Kidney (tissue), 14 donors: ENCODE results near the gene TXNRD1. TPM values are rescaled to one million over a fixed set of nuclear protein-coding genes. Genes with fewer than 3 reads are reported as not detected.

Source experiments
- DNase-seq, 5 donors: peaks; one replicate each; pipeline ENCODE4 v3.0.0-alpha.2; 2013 to 2020
- FAIRE-seq: peaks from 2 replicates; lab custom pipeline; 2012; peaks lifted over from hg19 to GRCh38; lab: Jason Lieb, UNC
- H3K27ac ChIP-seq, 2 donors: one replicate each; pipeline ENCODE4 v1.7.0; 2013; ENCODE audit warnings: low read depth in 2 of 2, low read length in 2 of 2, inconsistent platforms in 1 of 2
- H3K27me3 ChIP-seq: one replicate; pipeline ENCODE4 v1.7.1; 2013; ENCODE audit warnings: low read length, inconsistent platforms; ENCODE audit not compliant: control insufficient read depth, insufficient read depth
- H3K36me3 ChIP-seq, 3 donors: one replicate each; pipeline versions ENCODE4 v1.7.0 to v1.7.1; 2013; ENCODE audit warnings: low read length in 3 of 3, control low read depth in 1 of 3, inconsistent platforms in 1 of 3; ENCODE audit not compliant: insufficient read depth in 3 of 3, control insufficient read depth in 2 of 3
- H3K4me1 ChIP-seq, 3 donors: one replicate each; pipeline versions ENCODE4 v1.7.0 to v1.7.1; 2013; ENCODE audit warnings: low read length in 3 of 3, inconsistent platforms in 1 of 3, low read depth in 1 of 3; ENCODE audit not compliant: control insufficient read depth in 2 of 3, insufficient read depth in 2 of 3
- H3K4me3 ChIP-seq, 3 donors: one replicate each; pipeline versions ENCODE4 v1.7.0 to v1.8.1; 2013; ENCODE audit warnings: low read length in 3 of 3, control low read depth in 1 of 3, inconsistent platforms in 1 of 3
- H3K9ac ChIP-seq, 3 donors: one replicate each; pipeline versions ENCODE4 v1.7.0 to v1.7.1; 2013; ENCODE audit warnings: low read length in 3 of 3, control low read depth in 1 of 3, inconsistent platforms in 1 of 3
- H3K9me3 ChIP-seq, 3 donors: one replicate each; pipeline versions ENCODE4 v1.7.0 to v1.7.1; 2013; ENCODE audit warnings: low read length in 3 of 3, control low read depth in 1 of 3, inconsistent platforms in 1 of 3; ENCODE audit not compliant: control insufficient read depth in 2 of 3, insufficient read depth in 1 of 3
- CTCF ChIP-seq: IDR thresholded peaks from 3 replicates; pipeline ENCODE4 v1.5.1; 2012; ENCODE audit warnings: mild to moderate bottlenecking, moderate library complexity, borderline replicate concordance; ENCODE audit not compliant: insufficient read depth; ENCODE audit errors: extremely low read depth
- intact Hi-C: fragments of 100-400 bp; cut with DNase I; formaldehyde crosslinking; loops from one replicate; pipeline ENCODE4 v1.11.1; 2022
- polyA plus RNA-seq: library from polyadenylated mRNA; stranded (reverse); fragments of 350-450 nt; fragmentation: Illumina TruSeq; extraction: RNeasy Lipid Tissue Mini Kit (QIAGEN cat#74804); gene quantifications from one replicate; pipeline ENCODE4 v1.2.3, GENCODE V29; 2014; ENCODE audit warnings: low read depth, low replicate concordance; ENCODE audit not compliant: insufficient read depth
- total RNA-seq: library from RNA; stranded (reverse); fragmentation: NEBNext Ultra II Directional; extraction: Animal tissue kit (Norgen Biotek cat#: 25700); gene quantifications from one replicate; pipeline ENCODE4 v1.2.1, GENCODE V29; 2021
- donor health status: control.
- donor health status: control.
- donor health status: control.
- donor health status: control.
- donor health status: control.
- donor health status: DM: yes; HTN: yes; CAD: no.
- donor health status: Normal renal cell carcinoma (clear cell type).

Gene TXNRD1
- total and polyA plus RNA-seq, 2 donors from 2014 or later: 45.0 to 73.2 TPM

GRCh38 chr12:104167519-104168458, 47.8 kb upstream of the TXNRD1 start:
- no peak overlapping the region for H3K27ac ChIP-seq
- no peak overlapping the region for H3K4me3 ChIP-seq
- TF ChIP-seq CTCF: no peak
- DNase-seq (no peak), FAIRE-seq (no peak)
- no peaks in the 10 kb centered on the region for H3K27me3 ChIP-seq
- no peaks in the 10 kb centered on the region for H3K9me3 ChIP-seq
- H3K9ac ChIP-seq: no peak overlapping the region
- no peaks in the 10 kb centered on the region for H3K4me1 ChIP-seq
- H3K36me3 ChIP-seq: no peaks in the 10 kb centered on the region
- intact Hi-C loops: no loop called here

DNA sequence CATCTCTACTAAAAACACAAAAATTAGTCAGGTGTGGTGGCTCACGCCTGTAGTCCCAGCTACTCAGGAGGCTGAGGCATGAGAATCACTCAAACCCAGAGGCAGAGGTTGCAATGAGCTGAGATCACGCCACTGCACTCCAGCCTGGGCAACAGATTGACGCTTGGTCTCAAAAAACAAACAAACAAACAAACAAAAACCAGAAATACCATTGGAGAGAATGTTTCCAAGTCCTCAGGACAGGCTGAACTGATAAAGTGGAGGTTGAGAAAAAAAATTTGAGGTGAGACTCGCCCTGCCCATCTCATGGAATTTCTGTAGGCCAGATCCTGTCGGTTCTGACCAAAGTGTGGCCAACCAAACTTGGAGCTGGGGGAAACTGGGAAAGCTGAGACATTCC, 47.0 kb upstream of the TXNRD1 start:
- Histone ChIP-seq H3K9me3 (no peaks in the 10 kb centered on the region), H3K27ac (no peak overlapping the region), H3K4me3 (no peak overlapping the region), H3K9ac (no peak overlapping the region), H3K4me1 (no peaks in the 10 kb centered on the region), H3K36me3 (no peaks in the 10 kb centered on the region), H3K27me3 (no peaks in the 10 kb centered on the region)
- TF ChIP-seq CTCF: no peak
- no peak for DNase-seq
- no peak for FAIRE-seq
- intact Hi-C loops: no loop called here

DNA sequence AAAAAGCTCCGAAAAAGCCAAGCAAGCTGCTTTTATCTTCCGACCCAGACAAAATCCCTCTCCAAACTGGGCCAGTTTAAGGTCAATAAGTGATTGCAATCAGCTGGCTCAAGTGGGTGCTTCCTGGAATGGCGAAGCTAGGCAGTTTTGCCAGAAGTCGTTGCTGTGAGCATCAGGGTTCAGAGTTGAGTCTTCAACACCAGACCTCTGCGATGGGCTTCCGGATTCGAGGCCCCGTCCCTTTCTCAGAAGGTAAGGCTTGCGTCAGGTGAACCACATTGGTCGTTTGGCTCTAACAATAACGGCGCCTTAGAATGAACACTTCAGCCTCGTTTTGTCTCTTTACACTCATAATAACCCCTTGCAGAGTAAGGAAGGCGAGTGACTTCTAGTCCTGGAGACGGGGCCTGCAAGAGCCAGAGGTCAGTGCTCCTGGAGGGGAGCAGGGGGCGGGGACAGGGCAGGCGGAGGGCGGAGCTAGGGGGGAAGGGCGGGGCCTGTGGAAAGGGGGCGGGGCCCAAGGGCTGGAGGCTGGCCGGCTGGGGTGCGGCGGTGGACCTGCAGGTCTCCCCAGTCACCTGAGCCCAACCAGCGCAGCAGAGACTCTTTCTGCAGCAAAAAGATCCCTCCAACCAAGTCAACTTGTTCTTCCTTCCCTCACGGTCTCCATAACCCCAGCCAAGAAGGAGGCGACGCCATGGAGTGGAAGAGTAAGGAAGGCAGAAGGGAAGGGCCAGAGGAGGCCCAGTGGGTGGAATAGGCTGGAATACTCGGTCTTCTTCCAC, 43.6 kb upstream of the TXNRD1 start:
- FAIRE-seq: no peak
- no peaks in the 10 kb centered on the region for H3K27me3 ChIP-seq
- H3K36me3 ChIP-seq: no peaks in the 10 kb centered on the region
- no peak overlapping the region for H3K9ac ChIP-seq
- H3K9me3 ChIP-seq: no peaks in the 10 kb centered on the region
- no peak for TF ChIP-seq CTCF
- no peaks in the 10 kb centered on the region for H3K4me1 ChIP-seq
- H3K4me3 ChIP-seq: no peak overlapping the region
- H3K27ac ChIP-seq: no peak overlapping the region
- no peak for DNase-seq
- intact Hi-C loops: no loop called here
